ENCODE results near the gene TNFRSF13B. TPM values are rescaled to one million over a fixed set of nuclear protein-coding genes. Genes with fewer than 3 reads are reported as not detected.
"Not testable (repeated sequence)": the region's sequence is repeated elsewhere in the genome, so short reads cannot be mapped to it uniquely, and the experiment has no call there.

Gene TNFRSF13B
- total RNA-seq, 1 experiment from 2014 or later, result not detected

GRCh38 chr17:17019430-17019762 is 47.5 kb upstream of the TNFRSF13B start:
- CTCF ChIA-PET, result no interaction called here
- BruUV-seq (replicated peaks), result no TSS peak
- Mint-ChIP-seq H3K4me1 (ENCODE audit: low read depth, unreplicated experiment) (peaks cover 44% of the 10 kb centered on the region), H3K27ac (ENCODE audit: unreplicated experiment) (peak overlapping the region; percentile 33), H3K9me3 (ENCODE audit: low read depth, unreplicated experiment) (no peaks in the 10 kb centered on the region), H3K4me3 (ENCODE audit: low read depth, unreplicated experiment) (peak overlapping the region; percentile 9), H3K36me3 (ENCODE audit: insufficient read depth, unreplicated experiment) (peaks cover 26% of the 10 kb centered on the region), H3K27me3 (ENCODE audit: unreplicated experiment) (no peaks in the 10 kb centered on the region)
- intact Hi-C loops (cut with micrococcal nuclease; ENCODE audit: unreplicated experiment), result no loop called here
- DNase-seq, result no peak
- TF ChIP-seq, protein P1, sequence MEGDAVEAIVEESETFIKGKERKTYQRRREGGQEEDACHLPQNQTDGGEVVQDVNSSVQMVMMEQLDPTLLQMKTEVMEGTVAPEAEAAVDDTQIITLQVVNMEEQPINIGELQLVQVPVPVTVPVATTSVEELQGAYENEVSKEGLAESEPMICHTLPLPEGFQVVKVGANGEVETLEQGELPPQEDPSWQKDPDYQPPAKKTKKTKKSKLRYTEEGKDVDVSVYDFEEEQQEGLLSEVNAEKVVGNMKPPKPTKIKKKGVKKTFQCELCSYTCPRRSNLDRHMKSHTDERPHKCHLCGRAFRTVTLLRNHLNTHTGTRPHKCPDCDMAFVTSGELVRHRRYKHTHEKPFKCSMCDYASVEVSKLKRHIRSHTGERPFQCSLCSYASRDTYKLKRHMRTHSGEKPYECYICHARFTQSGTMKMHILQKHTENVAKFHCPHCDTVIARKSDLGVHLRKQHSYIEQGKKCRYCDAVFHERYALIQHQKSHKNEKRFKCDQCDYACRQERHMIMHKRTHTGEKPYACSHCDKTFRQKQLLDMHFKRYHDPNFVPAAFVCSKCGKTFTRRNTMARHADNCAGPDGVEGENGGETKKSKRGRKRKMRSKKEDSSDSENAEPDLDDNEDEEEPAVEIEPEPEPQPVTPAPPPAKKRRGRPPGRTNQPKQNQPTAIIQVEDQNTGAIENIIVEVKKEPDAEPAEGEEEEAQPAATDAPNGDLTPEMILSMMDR (IDR thresholded peaks at IDR 0.05; ENCODE audit: unreplicated experiment), result no peak

- Mint-ChIP-seq H3K4me1 (ENCODE audit: low read depth, unreplicated experiment) (peaks cover 49% of the 10 kb centered on the region), H3K27ac (ENCODE audit: unreplicated experiment) (peak overlapping the region; percentile 97), H3K27me3 (ENCODE audit: unreplicated experiment) (no peaks in the 10 kb centered on the region), H3K9me3 (ENCODE audit: low read depth, unreplicated experiment) (no peaks in the 10 kb centered on the region), H3K36me3 (ENCODE audit: insufficient read depth, unreplicated experiment) (peaks cover 21% of the 10 kb centered on the region), H3K4me3 (ENCODE audit: low read depth, unreplicated experiment) (peak overlapping the region; percentile 9)
- no TSS peak for BruUV-seq (replicated peaks)
- CTCF ChIA-PET, result interaction anchor here (1.2 kb wide), 1 partner anchor 9 kb away, joined by 7 read pairs; no protein-coding TSS in a partner anchor
- peak; percentile 66 for DNase-seq
- TF ChIP-seq, protein P1 (IDR thresholded peaks at IDR 0.05; ENCODE audit: unreplicated experiment), result no peak
- intact Hi-C loops (cut with micrococcal nuclease; ENCODE audit: unreplicated experiment), result no loop called here
Measured at GRCh38 chr17:17018612-17019429, 46.9 kb upstream of the TNFRSF13B start.

DNA sequence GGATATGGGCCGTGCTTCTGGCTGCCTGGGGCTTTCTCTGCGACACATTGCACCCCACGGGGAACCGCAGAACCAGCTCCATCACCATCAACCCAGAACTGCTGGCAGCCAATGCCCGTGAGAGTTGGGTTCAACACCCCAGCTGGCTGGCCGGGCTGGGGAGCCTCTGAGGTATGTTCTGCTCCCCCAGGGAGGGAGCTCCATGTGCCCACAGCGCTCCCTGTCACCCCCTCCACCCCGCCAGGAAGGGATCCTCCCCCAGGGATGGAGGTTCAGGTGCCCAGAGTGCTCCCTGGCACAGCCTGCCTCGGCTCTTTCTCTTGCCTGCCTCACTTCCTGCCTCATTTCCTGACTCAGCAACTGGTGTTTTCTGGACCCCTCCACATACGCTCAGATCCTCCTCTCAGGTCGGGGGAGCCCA is 46.1 kb upstream of the TNFRSF13B start:
- Mint-ChIP-seq H3K27ac (ENCODE audit: unreplicated experiment) (peak overlapping the region; percentile 97), H3K9me3 (ENCODE audit: low read depth, unreplicated experiment) (no peaks in the 10 kb centered on the region), H3K36me3 (ENCODE audit: insufficient read depth, unreplicated experiment) (peaks cover 21% of the 10 kb centered on the region), H3K27me3 (ENCODE audit: unreplicated experiment) (no peaks in the 10 kb centered on the region), H3K4me1 (ENCODE audit: low read depth, unreplicated experiment) (peaks cover 49% of the 10 kb centered on the region), H3K4me3 (ENCODE audit: low read depth, unreplicated experiment) (peak overlapping the region; percentile 9)
- CTCF ChIA-PET, result interaction anchor here (1.2 kb wide), 1 partner anchor 10 kb away, joined by 7 read pairs; no protein-coding TSS in a partner anchor
- DNase-seq, result no peak
- no TSS peak for BruUV-seq (replicated peaks)
- intact Hi-C loops (cut with micrococcal nuclease; ENCODE audit: unreplicated experiment), result no loop called here
- TF ChIP-seq, protein P1 (IDR thresholded peaks at IDR 0.05; ENCODE audit: unreplicated experiment), result no peak

- no peak overlapping the region for H3K4me3 Mint-ChIP-seq (ENCODE audit: low read depth, unreplicated experiment)
- TF ChIP-seq, protein P1 (IDR thresholded peaks at IDR 0.05; ENCODE audit: unreplicated experiment), result no peak
- peaks cover 53% of the 10 kb centered on the region for H3K4me1 Mint-ChIP-seq (ENCODE audit: low read depth, unreplicated experiment)
- intact Hi-C loops (cut with micrococcal nuclease; ENCODE audit: unreplicated experiment), result no loop called here
- CTCF ChIA-PET, result interaction anchor here (1.2 kb wide), 1 partner anchor 8 kb away, joined by 5 read pairs; no protein-coding TSS in a partner anchor
- BruUV-seq (replicated peaks), result no TSS peak
- DNase-seq, result no peak
- peak overlapping the region; percentile 96 for H3K27ac Mint-ChIP-seq (ENCODE audit: unreplicated experiment)
- no peaks in the 10 kb centered on the region for H3K9me3 Mint-ChIP-seq (ENCODE audit: low read depth, unreplicated experiment)
- H3K27me3 Mint-ChIP-seq (ENCODE audit: unreplicated experiment), result no peaks in the 10 kb centered on the region
- peaks cover 21% of the 10 kb centered on the region for H3K36me3 Mint-ChIP-seq (ENCODE audit: insufficient read depth, unreplicated experiment)
Measured at GRCh38 chr17:17017343-17018014, 45.6 kb upstream of the TNFRSF13B start.

DNA sequence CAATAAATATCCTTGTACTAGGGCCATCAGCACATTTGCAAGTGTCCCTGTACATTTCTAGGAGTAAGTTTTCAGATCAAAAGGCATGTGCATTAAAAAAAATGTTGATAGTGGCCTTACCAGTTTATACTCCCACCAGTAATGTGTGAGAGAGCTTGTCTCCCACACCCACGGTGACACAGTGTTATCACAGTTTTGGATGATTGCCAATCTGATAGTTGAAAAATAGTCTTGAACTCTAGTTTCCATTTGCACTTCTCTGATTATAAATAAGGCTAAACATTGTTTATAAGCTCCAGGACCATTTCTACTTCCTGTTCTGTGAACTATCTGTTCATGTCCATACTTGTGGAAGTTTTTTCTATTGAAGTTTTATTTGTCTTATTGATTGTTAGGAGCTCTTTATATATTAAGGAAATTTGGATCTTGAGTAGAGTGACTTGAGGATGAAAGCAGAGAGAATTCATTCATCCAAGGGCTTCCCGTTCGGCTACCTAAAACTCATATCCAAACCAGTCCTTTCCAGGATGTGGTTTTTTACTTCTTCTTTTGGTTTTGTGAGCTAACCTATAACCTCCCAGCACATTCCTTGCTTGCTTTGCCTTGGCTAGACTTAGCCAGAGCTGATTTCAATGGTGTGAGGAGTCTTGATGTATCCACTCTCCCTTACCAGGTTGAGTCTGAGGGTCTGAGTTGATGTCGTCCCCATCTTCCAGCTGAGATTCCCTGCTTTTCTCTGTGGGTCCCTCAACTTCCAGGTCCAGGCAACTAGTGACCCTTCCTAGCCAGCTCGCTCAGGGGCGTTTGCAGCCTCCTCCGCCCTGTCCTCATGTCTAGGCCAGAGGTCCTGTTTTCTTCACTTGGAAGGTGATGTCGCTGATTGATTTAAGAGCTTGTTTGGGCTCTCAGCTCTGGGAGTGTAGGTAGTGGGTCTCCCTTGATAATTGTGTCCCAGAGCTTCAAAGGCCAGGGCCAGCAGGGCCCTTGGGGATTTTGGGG is 44.6 kb upstream of the TNFRSF13B start:
- Mint-ChIP-seq H3K36me3 (ENCODE audit: insufficient read depth, unreplicated experiment) (peaks cover 21% of the 10 kb centered on the region), H3K27ac (ENCODE audit: unreplicated experiment) (peak overlapping the region; percentile 96), H3K4me1 (ENCODE audit: low read depth, unreplicated experiment) (peaks cover 55% of the 10 kb centered on the region)
- H3K27me3 Mint-ChIP-seq (ENCODE audit: unreplicated experiment); H3K9me3 Mint-ChIP-seq (ENCODE audit: low read depth, unreplicated experiment); H3K4me3 Mint-ChIP-seq (ENCODE audit: low read depth, unreplicated experiment); BruUV-seq (replicated peaks); DNase-seq; intact Hi-C loops (cut with micrococcal nuclease; ENCODE audit: unreplicated experiment): not testable (repeated sequence)
- CTCF ChIA-PET, result interaction anchor here (0.9 to 1.2 kb wide), 4 partner anchors 9 to 92 kb away, joined by 3 to 5 read pairs (median 3); no protein-coding TSS in a partner anchor
